Fibroblast of lung (primary cell): ENCODE data around the gene VANGL1. TPM values are rescaled to one million over a fixed set of nuclear protein-coding genes. Genes with fewer than 3 reads are reported as not detected.

Experiments
- DNase-seq, 2 donors: peaks; one replicate each; pipeline versions ENCODE4 v3.0.0 to v3.0.0-alpha.2; 2010; ENCODE audit warnings: low read depth in 2 of 2
- H2AFZ ChIP-seq: 2 replicates; pipeline ENCODE4 v1.5.1; 2012; ENCODE audit warnings: low read length, control low read depth, inconsistent platforms
- H3K27ac ChIP-seq: 2 replicates; pipeline ENCODE4 v1.5.1; 2011; ENCODE audit warnings: low read length, control low read depth; ENCODE audit not compliant: insufficient read depth
- H3K27me3 ChIP-seq: 2 replicates; pipeline ENCODE4 v1.5.1; 2011; ENCODE audit warnings: mild to moderate bottlenecking, low read length; ENCODE audit not compliant: control insufficient read depth, insufficient read depth
- H3K36me3 ChIP-seq: 2 replicates; pipeline ENCODE4 v1.5.1; 2011; ENCODE audit warnings: low read length; ENCODE audit not compliant: control insufficient read depth, insufficient read depth
- H3K4me1 ChIP-seq: 2 replicates; pipeline ENCODE4 v1.5.1; 2011; ENCODE audit warnings: low read length; ENCODE audit not compliant: control insufficient read depth, insufficient read depth; ENCODE audit errors: extremely low read depth
- H3K4me2 ChIP-seq: 2 replicates; pipeline ENCODE4 v1.5.1; 2011; ENCODE audit warnings: low read length, control low read depth; ENCODE audit not compliant: insufficient read depth; ENCODE audit errors: extremely low read depth
- H3K4me3 ChIP-seq, 4 experiments: fragments of 200-600 bp in 1 of 4; sonication (generic) in 1 of 4; replicated peaks in 1 of 4; 2 replicates each; pipeline ENCODE4 v1.5.1; 2011 to 2016; ENCODE audit warnings: low read length in 4 of 4, low read depth in 3 of 4, mild to moderate bottlenecking in 3 of 4, control low read depth in 2 of 4, inconsistent platforms in 1 of 4, mixed read lengths in 1 of 4; ENCODE audit not compliant: insufficient read depth in 1 of 4; ENCODE audit errors: control extremely low read depth in 1 of 4
- H3K79me2 ChIP-seq: 2 replicates; pipeline ENCODE4 v1.5.1; 2012; ENCODE audit warnings: mild to moderate bottlenecking, low read length, inconsistent platforms; ENCODE audit not compliant: control insufficient read depth, insufficient read depth
- H3K9ac ChIP-seq: 2 replicates; pipeline ENCODE4 v1.5.1; 2011; ENCODE audit warnings: mild to moderate bottlenecking, low read length, control low read depth; ENCODE audit not compliant: insufficient read depth
- H3K9me3 ChIP-seq: 2 replicates; pipeline ENCODE4 v1.5.1; 2012; ENCODE audit warnings: low read depth, low read length; ENCODE audit not compliant: control insufficient read depth, insufficient read depth
- H4K20me1 ChIP-seq: 2 replicates; pipeline ENCODE4 v1.5.1; 2011; ENCODE audit warnings: low read length; ENCODE audit not compliant: control insufficient read depth, insufficient read depth; ENCODE audit errors: extremely low read depth
- CTCF ChIP-seq, 2 donors: IDR thresholded peaks in 1 of 2; conservative IDR thresholded peaks in 1 of 2; 1 replicate in 1 of 2; 2 replicates in 1 of 2; pipeline ENCODE4 v1.5.1; 2011 to 2012; ENCODE audit warnings: low read length in 2 of 2, control low read depth in 1 of 2, inconsistent platforms in 1 of 2, low read depth in 1 of 2, mild to moderate bottlenecking in 1 of 2
- EZH2 ChIP-seq: IDR thresholded peaks from 2 replicates; pipeline ENCODE4 v1.5.1; 2012; ENCODE audit warnings: low read length, control low read depth, mild to moderate bottlenecking; ENCODE audit errors: missing control alignments
- polyA plus RNA-seq, 2 donors: library from polyadenylated mRNA; depleted of rRNA in 1 of 2; stranded (reverse) in 1 of 2; unstranded in 1 of 2; fragments of >200 nt; gene quantifications; 2 replicates each; pipeline ENCODE4 v1.2.1, GENCODE V29; 2011 to 2012; ENCODE audit warnings: missing spikeins in 1 of 2
- total RNA-seq: library from RNA; depleted of rRNA; stranded (reverse); fragments of >200 nt; gene quantifications from 2 replicates; pipeline ENCODE4 v1.2.1, GENCODE V29; 2014

VANGL1 gene
- total and polyA plus RNA-seq, 2 donors (not counting 1 experiment from before 2014, with no cell fraction given): 8.1 to 10.7 TPM

GRCh38 chr1:115648717-115649691 is 7.2 kb downstream of the VANGL1 start:
- no peak for DNase-seq
- Histone ChIP-seq H3K79me2 (peaks cover 20% of the 10 kb centered on the region), H3K27me3 (no peaks in the 10 kb centered on the region), H3K27ac (no peak overlapping the region), H3K4me2 (no peak overlapping the region), H3K4me1 (peaks cover 2% of the 10 kb centered on the region), H2AFZ (no peak overlapping the region), H3K9me3 (no peaks in the 10 kb centered on the region), H4K20me1 (no peaks in the 10 kb centered on the region), H3K4me3 (no peak overlapping the region), H3K36me3 (peaks cover 2% of the 10 kb centered on the region), H3K9ac (no peak overlapping the region)
- TF ChIP-seq EZH2 (no peak), CTCF (conservative IDR thresholded peaks at IDR 0.05 in 1 of 2, IDR thresholded peaks at IDR 0.05 in 1 of 2; ENCODE audit: low read depth in 1 of 2, low read length in 2 of 2) (no peak)

DNA sequence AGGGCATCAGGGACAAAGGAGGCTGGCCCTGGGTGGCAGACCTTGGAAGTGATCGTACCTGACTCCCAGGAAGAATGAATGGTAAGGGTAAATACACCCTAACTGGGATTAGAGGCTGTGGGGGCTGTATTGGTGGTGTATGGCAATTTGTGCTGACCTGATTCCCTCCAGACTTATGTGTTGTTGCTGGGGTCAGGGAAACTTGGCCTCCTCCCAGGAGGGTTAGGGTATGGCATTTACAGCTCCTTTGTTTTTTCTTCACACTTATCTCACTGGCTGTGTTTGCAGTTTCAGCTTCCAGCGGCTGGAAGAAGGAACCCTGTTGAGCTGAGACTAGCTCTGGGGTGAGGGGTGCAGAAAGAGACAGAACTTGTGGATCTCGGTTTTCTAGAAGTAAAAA is 8.2 kb downstream of the VANGL1 start:
- TF ChIP-seq EZH2 (no peak), CTCF (conservative IDR thresholded peaks at IDR 0.05 in 1 of 2, IDR thresholded peaks at IDR 0.05 in 1 of 2; ENCODE audit: low read depth in 1 of 2, low read length in 2 of 2) (no peak)
- no peaks in the 10 kb centered on the region for H4K20me1 ChIP-seq
- H2AFZ ChIP-seq: no peak overlapping the region
- no peak overlapping the region for H3K9ac ChIP-seq
- H3K4me3 ChIP-seq: no peak overlapping the region
- H3K4me2 ChIP-seq: no peak overlapping the region
- no peak overlapping the region for H3K27ac ChIP-seq
- peaks cover 2% of the 10 kb centered on the region for H3K36me3 ChIP-seq
- H3K9me3 ChIP-seq: no peaks in the 10 kb centered on the region
- H3K4me1 ChIP-seq: peaks cover 6% of the 10 kb centered on the region
- no peaks in the 10 kb centered on the region for H3K27me3 ChIP-seq
- no peak for DNase-seq
- peaks cover 10% of the 10 kb centered on the region for H3K79me2 ChIP-seq

DNA sequence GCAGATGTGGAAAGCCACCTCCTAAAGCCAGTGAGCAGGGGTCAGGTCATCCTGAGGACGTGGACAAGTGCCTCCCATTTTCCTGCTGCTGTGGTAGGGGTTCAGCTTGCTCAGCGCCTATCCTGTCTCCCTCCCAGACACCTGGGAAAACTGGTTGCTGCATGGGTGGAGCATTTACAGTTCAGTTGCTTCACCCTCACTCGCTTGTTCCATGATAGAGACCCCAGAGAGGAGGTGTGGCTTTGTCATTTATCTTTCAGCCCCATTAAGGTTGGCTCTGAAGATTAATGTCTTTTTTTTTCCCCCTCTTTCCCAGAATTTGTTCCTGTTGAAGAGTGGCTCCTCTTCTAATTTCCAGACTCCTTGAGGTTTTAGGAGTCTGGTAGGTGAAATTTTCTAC is 9.2 kb downstream of the VANGL1 start:
- H3K27me3 ChIP-seq: no peaks in the 10 kb centered on the region
- TF ChIP-seq CTCF (conservative IDR thresholded peaks at IDR 0.05 in 1 of 2, IDR thresholded peaks at IDR 0.05 in 1 of 2; ENCODE audit: low read depth in 1 of 2, low read length in 2 of 2): no peak
- TF ChIP-seq EZH2: no peak
- no peaks in the 10 kb centered on the region for H3K9me3 ChIP-seq
- H2AFZ ChIP-seq: no peak overlapping the region
- no peak overlapping the region for H3K9ac ChIP-seq
- no peaks in the 10 kb centered on the region for H4K20me1 ChIP-seq
- no peak overlapping the region for H3K27ac ChIP-seq
- no peak for DNase-seq
- H3K79me2 ChIP-seq: peaks cover 8% of the 10 kb centered on the region
- H3K4me3 ChIP-seq: no peak overlapping the region
- peaks cover 6% of the 10 kb centered on the region for H3K4me1 ChIP-seq
- H3K4me2 ChIP-seq: no peak overlapping the region
- peaks cover 2% of the 10 kb centered on the region for H3K36me3 ChIP-seq
